Esophagus muscularis mucosa (tissue), 4 donors: ENCODE results near the gene TTC17. TPM values are rescaled to one million over a fixed set of nuclear protein-coding genes. Genes with fewer than 3 reads are reported as not detected.

Experiments used
- DNase-seq: peaks from one replicate; pipeline ENCODE4 v3.0.0-alpha.2; 2017; ENCODE audit errors: extremely low spot score
- H3K27ac ChIP-seq, 4 donors: fragments of 200-600 bp; sonication (generic); replicated peaks in 1 of 4; 1 replicate in 3 of 4; 2 replicates in 1 of 4; pipeline ENCODE4 v1.5.1; 2016 to 2019; ENCODE audit warnings: mild to moderate bottlenecking in 1 of 4
- H3K27me3 ChIP-seq, 4 donors: fragments of 200-600 bp; sonication (generic); one replicate each; pipeline versions ENCODE4 v1.5.1 to v1.6.0; 2016 to 2019
- H3K36me3 ChIP-seq, 4 donors: fragments of 200-600 bp; sonication (generic); one replicate each; pipeline ENCODE4 v1.5.1; 2016 to 2019
- H3K4me1 ChIP-seq, 4 donors: fragments of 200-600 bp; sonication (generic); one replicate each; pipeline ENCODE4 v1.5.1; 2016 to 2019
- H3K4me3 ChIP-seq, 4 donors: fragments of 200-600 bp; sonication (generic); 1 replicate in 2 of 4; 2 replicates in 2 of 4; pipeline ENCODE4 v1.5.1; 2016 to 2019; ENCODE audit warnings: mild to moderate bottlenecking in 4 of 4, moderate library complexity in 1 of 4
- H3K9me3 ChIP-seq, 4 donors: fragments of 200-600 bp; sonication (generic); 1 replicate in 3 of 4; 2 replicates in 1 of 4; pipeline ENCODE4 v1.5.1; 2016 to 2019
- CTCF ChIP-seq, 3 experiments: fragments of 200-600 bp in 2 of 3; fragments of 450-650 bp in 1 of 3; sonication (generic) in 2 of 3; IDR thresholded peaks; one replicate each; pipeline ENCODE4 v1.5.1; 2017 to 2019; ENCODE audit warnings: antibody characterized with exemption in 3 of 3, mild to moderate bottlenecking in 2 of 3, moderate library complexity in 1 of 3
- EP300 ChIP-seq: sonication (generic); formaldehyde crosslinking; IDR thresholded peaks from one replicate; pipeline ENCODE4 v1.6.1; 2017; ENCODE audit warnings: antibody characterized with exemption
- POLR2A ChIP-seq: fragments of 450-650 bp; IDR thresholded peaks from one replicate; pipeline ENCODE4 v1.6.1; 2017; ENCODE audit warnings: antibody characterized with exemption, moderate library complexity, mild to moderate bottlenecking, low read depth
- POLR2AphosphoS5 ChIP-seq, 2 donors: sonication (generic); formaldehyde crosslinking; IDR thresholded peaks; one replicate each; pipeline ENCODE4 v1.6.1; 2017; ENCODE audit warnings: antibody characterized with exemption in 2 of 2
- WGBS: methylation state at CpG from one replicate; pipeline ENCODE4 v1.1.5; 2018; 5-methylcytosine and 5-hydroxymethylcytosine counted together
- intact Hi-C: fragments of 100-400 bp; cut with DNase I; formaldehyde crosslinking; loops from one replicate; pipeline ENCODE4 v1.15.1; 2023
- total RNA-seq, 4 donors: library from RNA; depleted of rRNA; stranded (reverse); fragments of >200 nt; gene quantifications; one replicate each; pipeline versions ENCODE4 v1.1.0 to v1.2.1, GENCODE V29; 2016

Gene TTC17
- total RNA-seq, 4 donors from 2014 or later = 45.3 to 73.5 (median 56.1) TPM

- no peak for TF ChIP-seq POLR2A
- no peak for TF ChIP-seq POLR2AphosphoS5 (IDR thresholded peaks at IDR 0.05)
- no peak for TF ChIP-seq CTCF (IDR thresholded peaks at IDR 0.05)
- TF ChIP-seq EP300 = no peak
- intact Hi-C loops = no loop called here
- no peak for DNase-seq
- H3K4me3 ChIP-seq = no peak overlapping the region
- no peaks in the 10 kb centered on the region for H3K36me3 ChIP-seq
- H3K9me3 ChIP-seq = no peaks in the 10 kb centered on the region
- 72% methylated on average over 9 of the region's 9 CpGs for WGBS
- H3K27ac ChIP-seq = no peak overlapping the region
- H3K27me3 ChIP-seq = peaks cover 0 to 34% (median 0%) of the 10 kb centered on the region in 4 donors
- H3K4me1 ChIP-seq = no peaks in the 10 kb centered on the region
Measured at GRCh38 chr11:43518408-43519160, 159.9 kb downstream of the TTC17 start.

- Histone ChIP-seq H3K4me3 (no peak overlapping the region), H3K27ac (no peak overlapping the region)
- DNase-seq = no peak
Measured at GRCh38 chr11:43521471-43521870, 162.8 kb downstream of the TTC17 start.

GRCh38 chr11:43523632-43524031 lies 164.9 kb downstream of the TTC17 start:
- Histone ChIP-seq H3K9me3 (no peaks in the 10 kb centered on the region), H3K4me3 (no peak overlapping the region), H3K27ac (no peak overlapping the region), H3K4me1 (no peaks in the 10 kb centered on the region), H3K36me3 (no peaks in the 10 kb centered on the region), H3K27me3 (peaks cover 0 to 2% (median 0%) of the 10 kb centered on the region in 4 donors)
- no peak for DNase-seq
- 100% methylated on average over 2 of the region's 2 CpGs for WGBS
- TF ChIP-seq POLR2AphosphoS5 (IDR thresholded peaks at IDR 0.05) (no peak), EP300 (no peak), POLR2A (no peak), CTCF (IDR thresholded peaks at IDR 0.05) (no peak)
- intact Hi-C loops = no loop called here

More at GRCh38 chr11:43521471-43521870, 162.8 kb downstream of the TTC17 start:
- H3K36me3 ChIP-seq = no peaks in the 10 kb centered on the region
- H3K27me3 ChIP-seq = peaks cover 0 to 12% (median 0%) of the 10 kb centered on the region in 4 donors
- H3K4me1 ChIP-seq = no peaks in the 10 kb centered on the region
- intact Hi-C loops = no loop called here
- WGBS = 88% methylated on average over 3 of the region's 15 CpGs
- H3K9me3 ChIP-seq = no peaks in the 10 kb centered on the region
- no peak for TF ChIP-seq POLR2AphosphoS5 (IDR thresholded peaks at IDR 0.05)
- no peak for TF ChIP-seq EP300
- no peak for TF ChIP-seq POLR2A
- no peak for TF ChIP-seq CTCF (IDR thresholded peaks at IDR 0.05)

- no peak overlapping the region for H3K4me3 ChIP-seq
- 89% methylated on average over 5 of the region's 5 CpGs for WGBS
Measured at GRCh38 chr11:43532041-43532440, 173.3 kb downstream of the TTC17 start.

More at GRCh38 chr11:43532041-43532440, 173.3 kb downstream of the TTC17 start:
- Histone ChIP-seq H3K4me1 (no peaks in the 10 kb centered on the region), H3K27ac (no peak overlapping the region), H3K9me3 (no peaks in the 10 kb centered on the region), H3K36me3 (no peaks in the 10 kb centered on the region), H3K27me3 (peaks cover 0 to 5% (median 0%) of the 10 kb centered on the region in 4 donors)
- intact Hi-C loops = no loop called here
- DNase-seq = no peak
- TF ChIP-seq CTCF (IDR thresholded peaks at IDR 0.05) (no peak), POLR2AphosphoS5 (IDR thresholded peaks at IDR 0.05) (no peak), POLR2A (no peak), EP300 (no peak)
